Measurements from ENCODE around the gene KLHDC3. TPM values are rescaled to one million over a fixed set of nuclear protein-coding genes. Genes with fewer than 3 reads are reported as not detected.

Gene KLHDC3
- total and polyA plus RNA-seq, 9 of the 15 experiments (the other 6 are each of a cell fraction or from before 2014, with no cell fraction given): 4.5 to 171 (median 107) TPM

- BruUV-seq (replicated peaks): no TSS peak
- DNase-seq (ENCODE audit: extremely low read depth in 1 of 4, low spot score in 3 of 4): peak; percentile 51 to 85 (median 68)
- Histone ChIP-seq H3K27me3 (ENCODE audit: control insufficient read depth in 2 of 2, insufficient read depth in 2 of 2, low read length in 2 of 2) (no peaks in the 10 kb centered on the region), H3K4me1 (replicated peaks in 1 of 2; ENCODE audit: control insufficient read depth in 2 of 2, insufficient read depth in 2 of 2, low read length in 2 of 2) (no peaks in the 10 kb centered on the region), H3K36me3 (ENCODE audit: control insufficient read depth, insufficient read depth, low read length) (no peaks in the 10 kb centered on the region), H3K79me2 (ENCODE audit: control insufficient read depth, insufficient read depth, low read length) (no peaks in the 10 kb centered on the region), H3K9me1 (ENCODE audit: control insufficient read depth, insufficient read depth, low read length) (no peaks in the 10 kb centered on the region), H4K20me1 (replicated peaks; ENCODE audit: control insufficient read depth, insufficient read depth, low read length) (no peaks in the 10 kb centered on the region), H3K4me3 (no peak overlapping the region), H3K4me2 (ENCODE audit: insufficient read depth, low read length) (no peak overlapping the region), H3K9ac (ENCODE audit: insufficient read depth in 1 of 2, low read depth in 2 of 2, low read length in 2 of 2) (no peak overlapping the region), H2AFZ (ENCODE audit: low read depth, low read length) (no peak overlapping the region), H3K27ac (ENCODE audit: extremely low read depth, low read depth, low read length) (no peak overlapping the region), H3K9me3 (replicated peaks; ENCODE audit: control insufficient read depth, insufficient read depth, low read depth, low read length) (no peaks in the 10 kb centered on the region)
- intact Hi-C loops (cut with micrococcal nuclease): loop anchor here (1.0 to 2.0 kb wide), 3 partner anchors 59 to 169 kb away; no protein-coding TSS in a partner anchor
- peak; percentile 93 for FAIRE-seq
- peak; percentile 91 for ATAC-seq
- WGBS (ENCODE audit: insufficient coverage, low coverage, missing lambda C conversion rate): 10% methylated on average over 6 of the region's 6 CpGs
- POLR2A ChIA-PET: interaction anchor here (1.1 kb wide), 1 partner anchor 11 kb away, joined by 6 read pairs; the partner anchor contains the start of genes KLC4 and MRPL2
- CTCF ChIA-PET (ENCODE audit: low intra/inter-chr PET ratio): interaction anchor here (0.6 to 1.8 kb wide), 8 partner anchors 17 to 1406 kb away, joined by 3 to 22 read pairs (median 5); partner anchors contain the start of gene CUL7
- in situ Hi-C loops (cut with MboI): no loop called here
- TF ChIP-seq, protein P1, sequence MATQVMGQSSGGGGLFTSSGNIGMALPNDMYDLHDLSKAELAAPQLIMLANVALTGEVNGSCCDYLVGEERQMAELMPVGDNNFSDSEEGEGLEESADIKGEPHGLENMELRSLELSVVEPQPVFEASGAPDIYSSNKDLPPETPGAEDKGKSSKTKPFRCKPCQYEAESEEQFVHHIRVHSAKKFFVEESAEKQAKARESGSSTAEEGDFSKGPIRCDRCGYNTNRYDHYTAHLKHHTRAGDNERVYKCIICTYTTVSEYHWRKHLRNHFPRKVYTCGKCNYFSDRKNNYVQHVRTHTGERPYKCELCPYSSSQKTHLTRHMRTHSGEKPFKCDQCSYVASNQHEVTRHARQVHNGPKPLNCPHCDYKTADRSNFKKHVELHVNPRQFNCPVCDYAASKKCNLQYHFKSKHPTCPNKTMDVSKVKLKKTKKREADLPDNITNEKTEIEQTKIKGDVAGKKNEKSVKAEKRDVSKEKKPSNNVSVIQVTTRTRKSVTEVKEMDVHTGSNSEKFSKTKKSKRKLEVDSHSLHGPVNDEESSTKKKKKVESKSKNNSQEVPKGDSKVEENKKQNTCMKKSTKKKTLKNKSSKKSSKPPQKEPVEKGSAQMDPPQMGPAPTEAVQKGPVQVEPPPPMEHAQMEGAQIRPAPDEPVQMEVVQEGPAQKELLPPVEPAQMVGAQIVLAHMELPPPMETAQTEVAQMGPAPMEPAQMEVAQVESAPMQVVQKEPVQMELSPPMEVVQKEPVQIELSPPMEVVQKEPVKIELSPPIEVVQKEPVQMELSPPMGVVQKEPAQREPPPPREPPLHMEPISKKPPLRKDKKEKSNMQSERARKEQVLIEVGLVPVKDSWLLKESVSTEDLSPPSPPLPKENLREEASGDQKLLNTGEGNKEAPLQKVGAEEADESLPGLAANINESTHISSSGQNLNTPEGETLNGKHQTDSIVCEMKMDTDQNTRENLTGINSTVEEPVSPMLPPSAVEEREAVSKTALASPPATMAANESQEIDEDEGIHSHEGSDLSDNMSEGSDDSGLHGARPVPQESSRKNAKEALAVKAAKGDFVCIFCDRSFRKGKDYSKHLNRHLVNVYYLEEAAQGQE (IDR thresholded peaks at IDR 0.05; ENCODE audit: borderline replicate concordance): peak; percentile 80
- TF ChIP-seq, protein P1 (CRISPR knock-in tag; IDR thresholded peaks at IDR 0.05; ENCODE audit: low read depth): no peak
- peak; percentile 72; the same call in 1 of the 2 replicates for TF ChIP-seq CC2D1A (IDR thresholded peaks at IDR 0.05)
- peak; percentile 69 to 94 (median 82) for TF ChIP-seq CTCF (IDR thresholded peaks at IDR 0.05 in 2 of 3, conservative IDR thresholded peaks at IDR 0.05 in 1 of 3; ENCODE audit: insufficient read depth in 2 of 3, low read depth in 1 of 3, low read length in 3 of 3)
- peak; percentile 61; the same call in 1 of the 2 replicates for TF ChIP-seq ARID2 (IDR thresholded peaks at IDR 0.05)
- peak; percentile 51 for TF ChIP-seq SMC3 (conservative IDR thresholded peaks at IDR 0.05; ENCODE audit: insufficient read depth, low read depth, low read length)
- TF ChIP-seq PRMT5 (CRISPR knock-in tag; IDR thresholded peaks at IDR 0.05): no peak
- TF ChIP-seq RB1 (IDR thresholded peaks at IDR 0.05; ENCODE audit: low read depth): 0 out of 2 replicates have a peak, but pooled peaks have one; percentile 13
- no peak for TF ChIP-seq KLF10 (CRISPR knock-in tag; IDR thresholded peaks at IDR 0.05)
- TF ChIP-seq JUND (IDR thresholded peaks at IDR 0.05; ENCODE audit: borderline replicate concordance, low read depth, low read length): peak; percentile 42; the same call in 1 of the 2 replicates
- no peak for TF ChIP-seq JUND (tag; IDR thresholded peaks at IDR 0.05; ENCODE audit: borderline replicate concordance, low read depth, low read length)
- peak; percentile 68 to 77 for TF ChIP-seq RAD21 (CRISPR knock-in tag; conservative IDR thresholded peaks at IDR 0.05 in 1 of 2, IDR thresholded peaks at IDR 0.05 in 1 of 2)
Measured at GRCh38 chr6:43070028-43070632, 56.1 kb downstream of the KLHDC3 start.
